Stimulated activated CD4-positive, alpha-beta T cell treated with anti-CD3 and anti-CD28 coated beads, Interleukin-15, amount 100 ng/mL, for 1 hour (primary cell): ENCODE measurements around the gene CARD10.
"Not testable (repeated sequence)": the region's sequence is repeated elsewhere in the genome, so short reads cannot be mapped to it uniquely, and the experiment has no call there.

Source experiments
- DNase-seq, 2 donors: peaks; one replicate each; pipeline ENCODE4 v3.0.0-alpha.2; 2020; ENCODE audit warnings: low read depth in 1 of 2, low spot score in 1 of 2

Gene CARD10

DNA sequence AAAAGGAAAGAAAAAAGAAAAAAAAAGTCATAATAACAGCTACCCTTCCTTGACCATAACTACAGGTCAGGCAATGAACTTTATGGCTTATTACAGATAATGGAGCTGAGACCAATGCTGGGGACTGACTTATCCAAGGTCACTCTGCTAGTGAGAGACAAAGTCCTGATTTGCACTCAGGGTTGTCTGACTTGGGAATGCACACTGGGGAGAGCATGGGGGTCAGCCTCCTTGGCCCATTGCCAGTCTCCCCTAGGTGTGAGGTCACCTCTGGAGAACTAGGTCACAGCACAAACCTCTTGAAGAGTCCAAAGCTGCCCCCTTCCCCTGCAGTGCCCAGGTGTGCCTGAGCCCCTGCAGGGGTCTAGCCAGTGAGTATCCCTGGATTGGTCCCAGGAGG lies 35.8 kb upstream of the CARD10 start:
- DNase-seq = no peak

DNA sequence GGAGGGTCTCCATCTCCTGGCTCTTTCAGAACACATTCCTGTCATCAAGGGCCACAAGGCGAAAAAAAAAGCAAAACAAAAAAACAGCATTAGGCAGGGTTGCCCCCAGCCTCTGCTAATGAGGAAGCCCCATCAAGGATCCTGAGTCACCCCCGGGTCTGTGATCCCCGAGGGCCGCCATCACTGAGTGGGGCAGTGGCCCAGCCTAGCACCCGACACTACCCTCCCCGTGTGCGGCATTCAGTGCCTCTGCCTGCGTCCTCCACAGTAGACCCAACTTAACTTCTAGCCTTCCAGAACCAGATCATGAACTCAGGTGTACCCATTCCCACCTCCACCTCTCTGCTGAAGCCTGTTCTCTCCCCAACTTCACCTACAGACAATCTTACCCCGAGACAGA lies 34.5 kb upstream of the CARD10 start:
- DNase-seq = no peak

DNA sequence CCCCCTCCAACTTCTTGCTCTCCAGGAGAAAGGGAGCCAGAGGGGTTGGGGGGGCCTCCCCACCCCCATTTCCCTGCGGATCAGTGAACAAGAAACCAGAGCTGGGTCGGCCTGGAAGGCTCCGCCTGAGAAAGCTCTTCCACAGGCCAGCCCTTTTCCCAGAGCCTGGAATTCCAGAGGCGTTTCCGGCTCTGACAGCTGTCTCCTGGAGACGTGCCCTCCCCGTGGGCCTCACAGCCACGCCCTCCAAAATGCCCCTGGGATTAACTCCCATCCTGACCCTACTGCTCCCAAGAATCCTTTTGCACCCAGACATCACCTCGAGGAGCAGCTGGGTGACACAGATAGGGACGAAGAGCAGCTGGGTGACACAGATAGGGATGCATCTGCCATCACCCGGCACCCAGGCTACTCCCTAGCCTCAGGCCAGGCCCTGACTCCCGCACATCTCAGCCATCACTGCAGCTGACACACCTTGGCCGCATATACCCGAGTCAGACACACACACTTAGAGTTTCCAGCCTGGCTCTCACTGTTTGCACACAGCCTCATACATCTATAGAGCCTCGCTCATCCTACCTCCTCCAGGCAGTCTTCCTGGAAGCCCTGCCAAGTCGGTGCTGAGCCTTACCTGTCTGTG lies 33.4 kb upstream of the CARD10 start:
- DNase-seq = no peak

DNA sequence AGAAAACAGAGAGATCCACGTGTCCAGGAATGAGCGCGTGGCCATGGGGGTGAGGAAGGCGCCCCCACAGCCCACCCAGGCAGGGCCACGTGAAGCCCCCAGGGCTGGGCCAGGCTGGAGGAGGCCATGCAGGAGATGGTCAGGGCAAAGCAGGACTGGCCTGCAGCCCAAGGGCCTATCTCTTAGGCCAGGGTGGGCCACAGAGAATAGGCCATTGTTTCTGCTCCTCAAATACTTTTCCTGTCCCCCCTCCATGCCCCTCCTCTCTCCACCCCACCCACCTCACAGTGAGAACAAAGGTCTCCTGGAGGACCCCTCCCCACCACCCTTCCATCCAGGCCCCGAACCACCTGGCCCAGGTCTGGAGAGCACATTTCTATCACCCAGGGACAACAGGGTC lies 32.8 kb upstream of the CARD10 start:
- DNase-seq = no peak

DNA sequence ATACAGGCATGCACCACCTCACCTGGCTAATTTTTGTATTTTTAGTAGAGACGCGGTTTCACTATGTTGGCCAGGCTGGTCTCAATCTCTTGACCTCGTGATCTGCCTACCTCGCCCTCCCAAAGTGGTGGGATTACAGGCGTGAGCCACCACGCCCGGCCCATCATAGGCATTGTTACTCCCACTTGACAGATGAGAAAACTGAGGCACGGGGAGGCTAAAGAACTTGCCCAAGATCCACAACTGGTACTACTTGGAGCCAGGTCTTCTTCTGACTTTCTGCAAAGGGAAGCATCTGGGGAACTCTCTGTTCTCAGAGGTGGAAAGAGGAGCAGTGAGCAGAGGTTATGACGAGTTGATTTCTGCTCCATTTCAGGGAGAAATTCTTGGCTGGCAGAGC lies 31.7 kb upstream of the CARD10 start:
- DNase-seq = not testable (repeated sequence)

DNA sequence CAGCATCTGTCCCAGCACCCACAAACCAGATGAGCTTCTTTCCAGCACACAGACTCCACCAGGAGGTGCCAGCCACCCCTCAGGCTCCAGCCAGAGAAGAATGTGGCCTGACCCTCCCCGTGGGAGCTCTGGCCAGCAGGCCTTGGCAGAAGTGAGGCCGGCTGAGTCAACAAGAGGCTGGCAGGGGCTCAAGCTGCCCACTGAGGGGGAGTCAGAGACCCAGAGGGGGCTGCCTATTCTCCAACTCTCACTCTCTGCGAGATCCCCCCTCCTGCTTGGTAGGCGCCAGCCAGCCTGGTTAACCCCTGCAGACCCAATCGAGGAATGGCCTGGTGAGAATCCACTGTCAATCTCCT lies 30.5 kb upstream of the CARD10 start:
- DNase-seq = no peak

DNA sequence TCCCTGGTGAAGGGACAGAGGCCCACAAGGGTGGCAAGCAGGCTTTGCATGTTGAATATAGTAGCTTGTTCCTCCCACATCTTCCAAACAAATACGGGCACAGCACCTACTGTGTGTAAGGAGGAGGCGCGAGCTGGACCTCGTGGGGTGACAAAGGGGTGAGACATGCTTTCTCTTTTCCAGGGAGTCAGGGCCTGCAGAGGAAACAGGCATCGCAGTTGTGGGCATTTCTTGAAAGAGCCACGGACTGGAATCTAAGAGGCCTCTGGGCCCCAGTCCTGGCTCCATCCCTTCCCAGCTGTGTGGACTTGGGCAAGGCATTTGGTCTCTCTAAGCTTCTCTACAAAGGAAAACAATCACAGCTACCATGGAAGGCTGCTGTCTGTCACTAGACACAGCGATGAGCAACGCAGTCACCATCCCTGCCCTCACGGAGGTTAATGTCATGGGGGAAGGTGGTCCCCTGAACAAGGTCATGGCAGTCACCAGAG lies 28.1 kb upstream of the CARD10 start:
- DNase-seq = no peak

DNA sequence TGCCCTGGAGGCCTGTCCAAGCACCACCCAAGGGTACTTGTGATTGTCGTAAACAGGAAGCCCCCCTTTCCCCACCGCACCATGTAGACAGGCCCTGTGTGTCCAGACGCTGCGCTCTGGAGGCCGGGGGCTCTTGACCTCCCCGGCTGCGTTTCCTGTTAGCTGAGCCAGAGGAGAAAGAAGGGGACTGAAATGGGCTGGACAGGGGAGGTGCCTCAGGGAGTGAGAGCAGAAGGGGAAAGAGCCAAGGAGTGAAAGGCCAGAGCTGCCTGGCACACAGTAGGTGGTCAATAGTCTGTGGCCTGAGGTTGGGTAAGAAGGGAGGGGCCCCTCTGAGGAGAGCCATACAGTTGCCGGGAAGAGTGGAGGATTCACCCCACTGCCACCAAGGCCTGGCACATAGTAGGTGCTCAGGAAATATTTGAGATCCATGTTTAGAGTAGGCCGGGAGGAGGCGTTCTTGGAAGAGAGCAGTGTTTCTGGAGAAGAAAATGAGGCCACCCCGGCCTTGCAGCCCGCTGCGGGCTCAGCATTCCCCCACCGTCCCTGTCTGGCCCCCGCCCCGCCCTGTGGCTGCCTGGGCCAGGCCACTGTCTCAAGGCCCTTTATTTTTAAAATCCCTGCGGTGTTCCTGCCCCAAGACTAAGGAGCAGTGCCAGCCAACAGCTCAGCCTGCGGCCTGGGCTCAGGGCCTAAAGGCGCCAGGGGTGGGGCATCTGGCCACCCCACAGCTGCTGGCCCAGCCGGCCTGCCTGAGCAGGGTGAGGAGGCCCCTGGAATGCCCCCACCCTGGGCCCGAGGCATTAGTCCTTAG lies 27.4 kb upstream of the CARD10 start:
- no peak for DNase-seq

DNA sequence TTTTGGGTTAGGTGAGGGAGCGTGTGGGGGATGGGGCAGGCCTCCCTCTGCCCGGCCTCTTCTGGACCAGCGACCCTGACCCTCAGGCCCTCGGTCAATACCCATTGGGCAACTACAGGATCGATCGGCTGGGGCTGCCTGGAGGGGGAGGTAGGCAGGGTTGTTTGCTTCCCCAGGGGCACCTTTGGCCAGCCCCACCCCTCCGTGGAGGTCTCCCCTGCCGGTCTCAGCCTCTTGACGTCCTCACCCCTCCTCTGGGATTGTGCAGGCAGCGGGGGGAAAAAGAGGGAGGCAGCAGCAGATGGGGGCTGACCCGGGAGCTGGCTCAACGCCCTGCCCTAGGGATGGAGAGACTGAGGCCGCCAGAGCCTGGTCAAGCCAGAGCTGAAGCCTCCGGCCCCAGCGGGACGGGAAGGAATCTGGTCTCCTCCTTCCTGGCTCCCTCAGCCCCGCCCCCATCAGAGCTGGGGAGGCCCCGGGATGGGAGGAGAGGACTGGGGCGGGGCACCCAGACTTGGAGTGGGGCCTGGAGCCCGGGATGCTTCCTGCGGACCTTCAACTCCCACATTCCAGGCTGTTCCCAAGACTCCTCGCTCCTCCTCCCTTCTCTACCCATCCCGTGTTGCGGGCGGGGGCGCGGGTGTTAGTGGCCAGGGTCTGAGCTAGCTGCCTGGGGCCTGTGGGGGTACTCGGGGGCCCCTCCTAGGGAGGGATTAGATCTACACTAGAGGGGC lies 26.7 kb upstream of the CARD10 start:
- DNase-seq = no peak

DNA sequence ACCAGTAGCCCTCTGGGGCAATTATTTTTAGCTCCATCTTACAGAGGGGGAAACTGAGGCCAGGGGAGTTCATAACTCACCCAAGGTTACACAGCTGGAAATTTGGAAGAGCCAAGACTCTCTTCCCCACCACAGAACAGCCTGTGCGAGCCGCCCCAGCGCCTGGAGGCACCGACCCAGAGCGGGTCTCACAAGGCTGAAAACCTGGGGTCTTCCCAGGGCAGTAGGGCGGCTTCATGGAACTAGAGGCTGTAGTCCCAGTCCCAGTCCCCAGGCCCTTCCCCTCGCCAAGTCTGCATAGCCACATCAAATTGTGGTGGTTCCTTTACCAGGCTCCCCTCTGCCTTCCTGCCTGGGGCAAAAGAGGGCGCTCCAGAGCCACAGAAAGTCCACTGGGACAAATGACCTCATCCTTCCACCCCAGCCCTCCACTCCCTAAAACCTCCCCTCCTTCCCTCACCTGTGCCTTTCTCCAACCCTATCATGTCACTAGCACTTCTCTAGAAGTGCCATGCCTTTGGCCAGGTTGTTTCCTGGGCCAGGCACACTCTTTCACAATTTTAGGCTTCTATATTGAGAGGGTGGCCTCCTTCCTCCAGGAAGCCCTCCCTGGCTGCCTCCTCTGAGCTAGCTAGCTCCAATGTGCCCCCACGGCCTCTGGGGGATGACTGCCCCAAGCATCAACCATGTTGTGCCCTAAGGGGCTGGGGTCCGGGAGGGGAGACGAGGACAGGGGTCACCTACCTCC lies 25.9 kb upstream of the CARD10 start:
- peak in 1 of 2 donors; percentile 30 for DNase-seq

DNA sequence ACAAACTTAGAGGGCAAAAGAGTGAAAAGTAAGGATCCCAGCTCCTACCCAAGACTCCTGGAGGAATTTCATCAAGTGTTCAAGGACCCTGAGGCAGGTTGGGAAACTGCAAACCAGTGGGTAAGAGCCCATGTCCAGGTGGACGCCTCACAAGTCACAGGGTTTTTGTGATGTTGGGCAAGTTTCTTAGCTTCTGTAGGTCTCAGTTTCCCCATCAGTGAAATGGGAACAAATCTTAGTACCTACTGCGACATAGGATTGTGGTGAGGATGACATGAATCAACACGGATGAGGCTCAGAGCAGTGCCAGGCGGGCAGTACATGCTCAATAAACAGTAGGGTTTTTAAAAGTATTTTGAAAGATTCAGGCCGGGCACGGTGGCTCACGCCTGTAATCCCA lies 23.7 kb upstream of the CARD10 start:
- DNase-seq = no peak

DNA sequence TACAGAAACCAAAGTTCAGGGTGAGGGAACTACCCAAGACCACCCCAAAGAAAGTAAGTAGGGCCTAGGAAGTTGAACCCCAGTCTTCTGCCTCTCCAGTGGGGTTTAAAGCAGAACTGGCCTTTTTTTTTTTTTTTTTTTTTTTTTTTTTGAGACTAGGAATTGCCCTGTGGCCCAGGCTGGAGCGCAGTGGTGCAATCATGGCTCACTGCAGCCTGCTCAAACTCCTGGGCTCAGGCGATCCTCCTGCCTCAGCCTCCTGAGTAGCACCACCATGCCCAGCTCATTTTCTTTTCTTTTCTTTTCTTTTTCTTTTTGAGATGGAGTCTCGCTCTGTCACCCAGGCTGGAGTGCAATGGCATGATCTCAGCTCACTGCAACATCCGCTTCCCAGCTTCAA lies 23.2 kb upstream of the CARD10 start:
- DNase-seq = not testable (repeated sequence)

DNA sequence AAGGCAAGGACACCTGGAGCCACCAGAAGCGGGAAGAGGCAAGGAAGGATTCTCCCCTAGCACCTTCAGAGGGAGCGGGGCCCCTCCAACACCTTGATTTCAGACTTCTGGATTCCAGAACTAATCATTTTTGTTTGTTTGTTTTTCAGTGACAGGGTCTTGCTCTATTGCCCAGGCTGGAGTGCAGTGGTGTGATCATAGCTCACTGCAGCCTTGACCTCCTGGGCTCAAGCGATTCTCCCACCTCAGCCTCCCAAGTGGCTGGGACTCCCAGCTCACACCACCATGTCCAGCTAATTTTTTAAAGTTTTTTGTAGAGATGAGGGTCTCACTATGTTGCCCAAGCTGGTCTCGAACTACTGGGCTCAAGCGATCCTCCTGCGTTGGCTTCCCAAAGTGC lies 20.6 kb upstream of the CARD10 start:
- not testable (repeated sequence) for DNase-seq

DNA sequence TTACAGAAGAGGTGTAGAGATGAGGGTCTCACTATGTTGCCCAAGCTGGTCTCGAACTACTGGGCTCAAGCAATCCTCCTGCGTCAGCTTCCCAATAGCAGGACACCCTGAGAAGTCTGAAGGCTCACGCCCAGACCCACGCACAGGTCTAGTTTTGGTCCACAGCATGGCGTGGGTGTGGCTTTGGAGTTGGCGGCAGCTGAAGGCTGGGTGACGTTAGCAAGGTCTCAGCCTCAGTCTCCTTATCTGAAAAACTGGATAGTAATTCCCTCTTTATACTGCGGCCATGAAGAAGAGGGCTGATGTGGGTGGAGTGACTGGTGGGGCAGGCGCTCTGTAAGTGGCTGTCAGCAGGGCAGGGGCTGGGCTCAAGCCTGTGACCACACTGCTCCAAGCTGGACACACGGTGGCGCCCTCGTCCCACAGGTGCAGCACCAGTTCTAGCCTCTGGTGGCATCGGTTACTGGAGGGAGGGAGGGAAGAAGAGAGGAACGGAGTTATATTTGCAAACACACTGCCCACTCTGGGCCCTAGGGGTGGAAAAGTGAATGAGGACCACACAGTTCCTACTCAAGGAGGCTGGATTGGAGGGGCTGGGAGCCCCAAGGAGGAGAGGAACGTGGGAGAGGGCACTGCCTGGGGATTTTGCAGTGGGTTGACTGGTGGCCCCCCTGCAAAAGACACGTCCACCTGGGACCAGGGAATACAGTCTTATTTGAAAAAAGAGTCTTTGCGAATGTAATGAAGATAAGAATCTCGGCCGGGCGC lies 19.6 kb upstream of the CARD10 start:
- DNase-seq = peak; percentile 78 to 81

DNA sequence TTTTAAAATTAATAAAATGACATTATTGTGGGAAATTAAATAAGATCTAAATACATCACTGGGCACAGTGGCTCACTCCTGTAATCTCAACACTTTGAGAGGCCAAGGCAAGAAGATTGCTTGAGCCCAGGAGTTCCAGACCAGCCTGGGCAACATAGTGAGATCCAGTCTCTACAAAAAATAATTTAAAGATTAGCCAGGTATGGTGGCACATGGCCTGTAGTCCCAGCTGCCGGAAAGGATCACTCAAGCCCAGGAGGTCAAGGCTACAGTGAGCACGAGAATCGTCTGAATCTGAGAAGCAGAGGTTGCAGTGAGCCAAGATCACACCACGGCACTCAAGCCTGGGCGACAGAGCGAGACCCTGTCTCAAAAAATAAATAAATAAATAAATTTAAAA lies 15.9 kb upstream of the CARD10 start:
- DNase-seq = no peak

DNA sequence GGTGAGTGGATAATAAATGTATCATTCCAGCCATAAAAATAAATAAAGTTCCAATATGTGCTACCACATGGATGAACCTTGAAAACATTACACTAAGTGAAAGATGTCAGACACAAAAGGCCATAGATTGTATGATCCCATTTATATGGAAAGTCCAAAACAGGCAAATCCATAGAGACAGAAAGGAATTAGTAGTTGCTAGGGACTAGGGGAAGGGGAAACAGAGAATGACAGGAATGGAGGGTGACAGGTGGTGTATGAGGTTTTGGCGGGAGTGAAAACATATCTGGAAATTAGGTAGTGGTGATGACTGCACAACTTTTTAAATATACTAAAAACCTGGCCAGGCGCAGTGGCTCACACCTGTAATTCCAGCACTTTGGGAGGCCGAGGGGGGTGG lies 15.2 kb upstream of the CARD10 start:
- no peak for DNase-seq

DNA sequence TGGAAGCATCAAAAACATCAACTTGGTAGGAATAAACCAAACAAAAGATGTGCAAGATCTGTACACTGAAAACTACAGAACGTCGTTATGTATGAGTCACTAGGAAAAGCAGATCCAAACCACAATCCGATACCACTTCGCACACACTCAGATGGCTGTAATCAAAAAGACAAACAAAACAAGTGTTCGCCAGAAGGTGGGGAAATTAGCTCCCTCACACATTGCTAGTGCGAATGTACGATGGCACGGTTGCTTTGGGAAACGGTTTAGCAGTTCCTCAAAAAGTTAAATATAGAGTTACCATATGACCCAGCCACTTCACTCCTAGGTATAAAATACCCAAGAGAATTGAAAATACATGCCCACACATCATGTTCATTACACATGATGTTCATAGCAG lies 14.8 kb upstream of the CARD10 start:
- no peak for DNase-seq

DNA sequence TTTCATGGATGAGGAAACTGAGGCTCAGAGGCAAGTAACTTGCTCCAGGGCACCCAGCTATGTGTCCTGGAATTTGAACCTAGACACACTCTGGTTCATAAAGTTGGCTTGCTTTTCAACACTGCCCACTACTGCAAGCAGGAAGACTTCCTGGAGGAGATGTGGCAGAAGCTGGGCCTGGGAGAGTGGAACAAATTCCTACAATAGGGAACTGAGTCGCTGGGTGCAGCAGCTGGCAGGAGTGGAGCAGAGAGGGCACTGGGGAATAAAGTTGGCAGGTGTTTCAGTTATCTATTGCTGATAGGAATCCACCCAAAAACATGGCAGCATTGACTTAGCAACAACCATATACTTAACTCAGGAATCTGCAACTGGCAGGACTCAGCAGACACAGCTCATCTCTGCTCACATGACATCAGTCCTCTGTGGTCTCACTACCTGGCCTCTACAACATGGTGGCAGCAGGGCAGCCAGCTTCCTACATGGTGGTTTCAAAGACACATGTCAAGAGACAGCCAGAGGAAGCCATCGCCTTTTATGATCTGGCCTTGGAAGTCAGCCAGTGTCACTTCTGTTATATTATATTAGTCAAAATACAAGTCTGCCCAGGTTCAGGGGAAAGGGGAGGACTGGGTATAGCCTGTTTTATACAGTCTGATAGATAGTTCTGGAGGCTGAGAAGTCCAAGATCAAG lies 10.6 kb upstream of the CARD10 start:
- no peak for DNase-seq

DNA sequence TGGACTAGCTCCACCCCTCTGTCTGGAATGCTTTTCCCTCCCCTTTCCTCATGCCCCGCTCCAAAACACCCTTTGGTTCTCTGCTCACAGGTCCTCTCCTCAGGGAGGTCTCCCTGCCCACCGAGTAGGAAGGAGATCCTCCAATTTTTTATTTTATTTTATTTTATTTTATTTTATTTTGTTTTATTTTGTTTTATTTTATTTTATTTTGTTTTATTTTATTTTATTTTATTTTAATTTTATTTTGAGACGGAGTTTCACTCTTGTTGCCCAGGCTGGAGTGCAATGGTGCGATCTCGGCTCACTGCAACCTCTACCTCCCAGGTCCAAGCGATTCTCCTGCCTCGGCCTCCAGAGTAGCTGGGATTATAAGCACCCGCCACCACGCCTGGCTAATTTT lies 8.7 kb upstream of the CARD10 start:
- DNase-seq = not testable (repeated sequence)
